Pancreas (tissue), 10 donors: Measurements from ENCODE around the gene MYBPC2. TPM values are rescaled to one million over a fixed set of nuclear protein-coding genes. Genes with fewer than 3 reads are reported as not detected.

Source experiments
- ATAC-seq, 4 donors: fragments of 200-7000 bp; cut with Tn5 transposase; one replicate each; pipeline versions ENCODE4 v1.8.0 to v1.9.1; 2020; ENCODE audit warnings: mild to moderate bottlenecking in 4 of 4, moderate library complexity in 4 of 4
- DNase-seq, 6 donors: peaks; one replicate each; pipeline ENCODE4 v3.0.0-alpha.2; 2020
- FAIRE-seq: peaks from 2 replicates; lab custom pipeline; 2012; peaks lifted over from hg19 to GRCh38; lab: Jason Lieb, UNC
- H3K27ac ChIP-seq, 4 donors: fragments of 200-600 bp; sonication (generic); 1 replicate in 3 of 4; 2 replicates in 1 of 4; pipeline versions ENCODE4 v1.5.0 to v1.8.0; 2020
- H3K27me3 ChIP-seq, 4 donors: fragments of 200-600 bp; one replicate each; pipeline ENCODE4 v1.8.0; 2021
- H3K36me3 ChIP-seq, 3 donors: fragments of 200-600 bp; sonication (generic) in 1 of 3; one replicate each; pipeline versions ENCODE4 v1.5.0 to v1.8.0; 2020 to 2021
- H3K4me1 ChIP-seq, 3 donors: fragments of 200-600 bp; one replicate each; pipeline ENCODE4 v1.8.0; 2021
- H3K4me3 ChIP-seq, 4 donors: fragments of 200-600 bp; sonication (generic) in 2 of 4; one replicate each; pipeline versions ENCODE4 v1.5.0 to v1.8.0; 2020 to 2021
- H3K9me3 ChIP-seq, 4 donors: fragments of 200-600 bp; one replicate each; pipeline ENCODE4 v1.8.0; 2021
- CTCF ChIP-seq, 4 donors: fragments of 200-600 bp; sonication (generic) in 3 of 4; IDR thresholded peaks; one replicate each; pipeline versions ENCODE4 v1.5.0 to v1.8.0; 2021; ENCODE audit warnings: antibody characterized with exemption in 4 of 4
- WGBS, 2 donors: extraction: QIAGEN DNeasy Blood & Tissue Kit; methylation state at CpG; one replicate each; pipeline ENCODE4 v1.1.7; 2013; 5-methylcytosine and 5-hydroxymethylcytosine counted together
- intact Hi-C, 3 donors: fragments of 100-400 bp; cut with DNase I; formaldehyde crosslinking; loops; one replicate each; pipeline versions ENCODE4 v1.11.1 to v1.14.2; 2022
- polyA plus RNA-seq, 2 donors: library from polyadenylated mRNA; stranded (reverse); fragments of 200-250 nt; gene quantifications; one replicate each; pipeline ENCODE4 v1.2.3, GENCODE V29; 2013
- total RNA-seq, 6 donors: library from RNA; stranded (reverse); fragmentation: NEBNext Ultra II Directional in 4 of 6; extraction: Animal tissue kit (Norgen Biotek cat#: 25700) in 4 of 6; gene quantifications; one replicate each; pipeline versions ENCODE4 v1.2.1 to v1.2.4, GENCODE V29; 2021 to 2023
- donor health status: healthy with polysubstance abuse.
- donor health status: DM: no; HTN: no; CAD: no; lungs with moderate emphysema.
- donor health status: DM: no; HTN: no; CAD: no.
- donor health status: control.
- donor health status: control.
- donor health status: Bipolar disorder and iron deficiency.
- donor health status: DM: yes; HTN: yes; CAD: no.
- donor health status: DM: no; HTN: no; CAD: no.
- donor health status: DM: no; HTN: no; CAD: no.
- donor health status: DM: yes; HTN: yes; CAD: no.

Gene MYBPC2
- total and polyA plus RNA-seq, 8 donors, result 0.02 to 1.7 (median 1.5) TPM; not detected in 5

GRCh38 chr19:50392759-50393158 lies 39.9 kb upstream of the MYBPC2 start:
- H3K4me3 ChIP-seq, result no peak overlapping the region
- intact Hi-C loops, result no loop called here

GRCh38 chr19:50393589-50393988 lies 39.1 kb upstream of the MYBPC2 start:
- no peaks in the 10 kb centered on the region for H3K36me3 ChIP-seq
- H3K27me3 ChIP-seq, result no peaks in the 10 kb centered on the region
- 86 to 97% methylated on average over 4 of the region's 4 CpGs for whole genome bisulfite sequencing, 2 donors
- FAIRE-seq (no peak), DNase-seq (no peak), ATAC-seq (no peak)
- TF ChIP-seq CTCF (IDR thresholded peaks at IDR 0.05), result no peak
- intact Hi-C loops, result no loop called here
- H3K27ac ChIP-seq, result no peak overlapping the region
- no peaks in the 10 kb centered on the region for H3K4me1 ChIP-seq
- no peak overlapping the region for H3K4me3 ChIP-seq
- H3K9me3 ChIP-seq, result no peaks in the 10 kb centered on the region

More at GRCh38 chr19:50392759-50393158, 39.9 kb upstream of the MYBPC2 start:
- no peaks in the 10 kb centered on the region for H3K9me3 ChIP-seq
- no peaks in the 10 kb centered on the region for H3K4me1 ChIP-seq
- WGBS, 2 donors, result 88 to 91% methylated on average over 5 of the region's 5 CpGs
- TF ChIP-seq CTCF (IDR thresholded peaks at IDR 0.05), result no peak
- no peaks in the 10 kb centered on the region for H3K36me3 ChIP-seq
- FAIRE-seq, result no peak
- ATAC-seq, result no peak
- no peak overlapping the region for H3K27ac ChIP-seq
- no peak for DNase-seq
- H3K27me3 ChIP-seq, result no peaks in the 10 kb centered on the region

GRCh38 chr19:50394017-50394416 lies 38.7 kb upstream of the MYBPC2 start:
- intact Hi-C loops, result no loop called here
- H3K27ac ChIP-seq, result no peak overlapping the region
- DNase-seq, result no peak
- H3K4me1 ChIP-seq, result no peaks in the 10 kb centered on the region
- FAIRE-seq, result no peak
- WGBS, 2 donors, result 96 to 97% methylated on average over 9 of the region's 9 CpGs
- ATAC-seq, result no peak
- H3K4me3 ChIP-seq, result no peak overlapping the region
- H3K9me3 ChIP-seq, result no peaks in the 10 kb centered on the region
- no peaks in the 10 kb centered on the region for H3K27me3 ChIP-seq
- H3K36me3 ChIP-seq, result no peaks in the 10 kb centered on the region
- no peak for TF ChIP-seq CTCF (IDR thresholded peaks at IDR 0.05)

- no peak overlapping the region for H3K4me3 ChIP-seq
- no peak for TF ChIP-seq CTCF (IDR thresholded peaks at IDR 0.05)
- H3K36me3 ChIP-seq, result no peaks in the 10 kb centered on the region
- no peaks in the 10 kb centered on the region for H3K27me3 ChIP-seq
- 94 to 96% methylated on average over 13 of the region's 13 CpGs for WGBS, 2 donors
- ATAC-seq, result no peak
- DNase-seq, result no peak
- no peak overlapping the region for H3K27ac ChIP-seq
- intact Hi-C loops, result no loop called here
- FAIRE-seq, result no peak
- no peaks in the 10 kb centered on the region for H3K4me1 ChIP-seq
- H3K9me3 ChIP-seq, result no peaks in the 10 kb centered on the region
Measured at GRCh38 chr19:50398675-50399367, 33.9 kb upstream of the MYBPC2 start.

GRCh38 chr19:50399368-50399745 lies 33.3 kb upstream of the MYBPC2 start:
- no peak for TF ChIP-seq CTCF (IDR thresholded peaks at IDR 0.05)
- Histone ChIP-seq H3K36me3 (no peaks in the 10 kb centered on the region), H3K4me3 (no peak overlapping the region), H3K27me3 (no peaks in the 10 kb centered on the region), H3K27ac (no peak overlapping the region), H3K4me1 (no peaks in the 10 kb centered on the region), H3K9me3 (no peaks in the 10 kb centered on the region)
- 97% methylated on average over 10 of the region's 10 CpGs for WGBS, 2 donors
- no peak for FAIRE-seq
- intact Hi-C loops, result no loop called here
- no peak for DNase-seq
- ATAC-seq, result no peak
